K562 (cell line): ENCODE results near the gene TMEM39B. TPM values are rescaled to one million over a fixed set of nuclear protein-coding genes. Genes with fewer than 3 reads are reported as not detected.

ENCODE experiments used
- ELF2 ChIP-seq: fragments of 250-450 bp; sonication (Bioruptor Pico); IDR thresholded peaks from 2 replicates; pipeline ENCODE4 v1.5.0; 2021; ENCODE audit warnings: mild to moderate bottlenecking
- FOXP1 ChIP-seq: sonication (generic); formaldehyde crosslinking; IDR thresholded peaks from 2 replicates; pipeline ENCODE4 v1.8.0; 2022; ENCODE audit warnings: mild to moderate bottlenecking, missing genetic modification reagents
- ILK ChIP-seq: fragments of 450-650 bp; IDR thresholded peaks from 2 replicates; pipeline ENCODE4 v1.6.1; 2016; ENCODE audit warnings: missing genetic modification characterization, low read depth, mild to moderate bottlenecking, missing compliant biosample characterization, moderate library complexity, borderline replicate concordance
- PTTG1 ChIP-seq: fragments of 450-650 bp; IDR thresholded peaks from 2 replicates; pipeline ENCODE4 v1.6.1; 2016; ENCODE audit warnings: low read depth, mild to moderate bottlenecking, missing genetic modification characterization, missing compliant biosample characterization
- ZBED1 ChIP-seq: IDR thresholded peaks from 2 replicates; pipeline ENCODE4 v1.6.1; 2014
- ZNF140 ChIP-seq: fragments of 250-450 bp; sonication (Bioruptor Pico); IDR thresholded peaks from 2 replicates; pipeline ENCODE4 v1.8.0; 2021; ENCODE audit warnings: moderate library complexity, mild to moderate bottlenecking, inconsistent platforms
- polyA plus RNA-seq, 8 experiments: library from polyadenylated mRNA; depleted of rRNA in 4 of 8; stranded (reverse) in 5 of 8; unstranded in 3 of 8; fragments of >200 nt; fragmentation: Nextera tagmentation in 2 of 8; fragmentation: Illumina TruSeq in 1 of 8; extraction: Ambion mirVana in 2 of 8; extraction: Trizol in 1 of 8; gene quantifications; 2 replicates each; pipeline versions ENCODE4 v1.2.1 to v1.2.3, GENCODE V29; 2011 to 2014; ENCODE audit warnings: inconsistent platforms in 1 of 8, missing spikeins in 1 of 8
- total RNA-seq, 7 experiments: library from RNA; depleted of rRNA in 6 of 7; stranded (reverse); fragments of >200 nt in 6 of 7; fragmentation: Illumina TruSeq in 2 of 7; extraction: Trizol in 2 of 7; gene quantifications; 2 replicates each; pipeline versions ENCODE4 v1.2.1 to v1.2.3, GENCODE V29; 2011 to 2021; ENCODE audit warnings: low replicate concordance in 1 of 7
- TF ChIP-seq, protein P1 (sequence below): fragments of 450-650 bp; IDR thresholded peaks from 2 replicates; pipeline ENCODE4 v1.6.1; 2017; ENCODE audit warnings: mild to moderate bottlenecking, moderate library complexity
- TF ChIP-seq, protein P2 (sequence below): fragments of 450-650 bp; IDR thresholded peaks from one replicate; pipeline ENCODE4 v1.6.1; 2018; ENCODE audit warnings: mild to moderate bottlenecking, moderate library complexity; ENCODE audit not compliant: partially characterized antibody
- TF ChIP-seq, protein P3 (sequence below), 2 experiments: IDR thresholded peaks; 2 replicates each; pipeline ENCODE4 v1.6.1; 2011; ENCODE audit warnings: borderline replicate concordance in 1 of 2, control low read depth in 1 of 2, low read depth in 1 of 2, low read length in 1 of 2, mild to moderate bottlenecking in 1 of 2, mixed read lengths in 1 of 2, moderate library complexity in 1 of 2; ENCODE audit not compliant: insufficient read depth in 1 of 2, insufficient read length in 1 of 2, poor library complexity in 1 of 2, severe bottlenecking in 1 of 2; ENCODE audit errors: extremely low read depth in 1 of 2
- TF ChIP-seq, protein P4 (sequence below): fragments of 200-800 bp; sonication (Bioruptor generic); IDR thresholded peaks from 2 replicates; pipeline ENCODE4 v1.6.1; 2017; ENCODE audit warnings: missing genetic modification characterization, missing compliant biosample characterization
- TF ChIP-seq, protein P5 (sequence below): fragments of 450-650 bp; formaldehyde crosslinking; IDR thresholded peaks from 2 replicates; pipeline ENCODE4 v1.4.0; 2020; ENCODE audit warnings: mild to moderate bottlenecking, moderate library complexity
- TF ChIP-seq, protein P6 (sequence below): fragments of 250-450 bp; sonication (Bioruptor Pico); IDR thresholded peaks from 2 replicates; pipeline ENCODE4 v1.5.0; 2021
- TF ChIP-seq, protein P7 (sequence below): fragments of 250-450 bp; sonication (Bioruptor Pico); IDR thresholded peaks from 2 replicates; pipeline ENCODE4 v1.9.0; 2021; ENCODE audit warnings: mild to moderate bottlenecking, inconsistent platforms
- TF ChIP-seq, protein P8 (sequence below): fragments of 450-650 bp; IDR thresholded peaks from 2 replicates; pipeline ENCODE4 v1.6.1; 2016

Gene TMEM39B
- total and polyA plus RNA-seq, 9 of the 15 experiments (the other 6 are each of a cell fraction or from before 2014, with no cell fraction given): 0.92 to 28.5 (median 9.7) TPM

DNA sequence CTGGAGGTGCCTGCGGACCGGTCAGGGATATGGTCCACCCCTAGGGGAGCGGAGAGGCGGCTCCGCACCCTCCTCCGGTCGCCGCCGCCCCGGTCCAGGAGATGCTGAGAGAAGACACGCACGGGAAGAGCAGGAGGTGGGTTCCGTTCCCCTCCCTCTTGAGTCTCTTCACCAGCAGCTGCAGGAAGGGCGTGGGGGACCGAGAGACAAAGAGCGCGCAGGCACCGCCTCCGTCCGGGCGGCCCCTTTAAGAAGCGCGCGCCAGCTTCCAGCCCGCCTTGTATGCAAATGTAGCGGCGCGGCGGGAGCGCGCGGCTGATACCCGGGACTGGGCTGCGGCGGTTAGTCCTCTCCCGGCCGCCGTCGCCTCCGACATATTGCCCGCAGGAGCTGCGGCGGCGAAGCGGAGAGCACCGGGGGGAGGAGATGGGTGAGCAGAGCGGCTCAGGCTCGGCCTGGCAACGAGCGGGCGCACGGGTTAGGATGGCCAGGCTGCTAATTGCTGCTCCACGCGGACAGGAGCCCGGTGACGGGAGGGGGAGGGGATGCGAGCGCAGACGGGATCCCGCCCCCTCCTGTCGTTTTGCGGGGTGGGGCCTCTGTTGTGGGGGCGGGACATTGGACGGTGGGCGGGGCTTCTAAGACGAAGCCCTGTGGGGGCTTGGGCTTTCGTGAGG lies at the start of gene TMEM39B (continued):
- TF ChIP-seq, protein P1, sequence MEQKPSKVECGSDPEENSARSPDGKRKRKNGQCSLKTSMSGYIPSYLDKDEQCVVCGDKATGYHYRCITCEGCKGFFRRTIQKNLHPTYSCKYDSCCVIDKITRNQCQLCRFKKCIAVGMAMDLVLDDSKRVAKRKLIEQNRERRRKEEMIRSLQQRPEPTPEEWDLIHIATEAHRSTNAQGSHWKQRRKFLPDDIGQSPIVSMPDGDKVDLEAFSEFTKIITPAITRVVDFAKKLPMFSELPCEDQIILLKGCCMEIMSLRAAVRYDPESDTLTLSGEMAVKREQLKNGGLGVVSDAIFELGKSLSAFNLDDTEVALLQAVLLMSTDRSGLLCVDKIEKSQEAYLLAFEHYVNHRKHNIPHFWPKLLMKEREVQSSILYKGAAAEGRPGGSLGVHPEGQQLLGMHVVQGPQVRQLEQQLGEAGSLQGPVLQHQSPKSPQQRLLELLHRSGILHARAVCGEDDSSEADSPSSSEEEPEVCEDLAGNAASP: no peak
- TF ChIP-seq, protein P2, sequence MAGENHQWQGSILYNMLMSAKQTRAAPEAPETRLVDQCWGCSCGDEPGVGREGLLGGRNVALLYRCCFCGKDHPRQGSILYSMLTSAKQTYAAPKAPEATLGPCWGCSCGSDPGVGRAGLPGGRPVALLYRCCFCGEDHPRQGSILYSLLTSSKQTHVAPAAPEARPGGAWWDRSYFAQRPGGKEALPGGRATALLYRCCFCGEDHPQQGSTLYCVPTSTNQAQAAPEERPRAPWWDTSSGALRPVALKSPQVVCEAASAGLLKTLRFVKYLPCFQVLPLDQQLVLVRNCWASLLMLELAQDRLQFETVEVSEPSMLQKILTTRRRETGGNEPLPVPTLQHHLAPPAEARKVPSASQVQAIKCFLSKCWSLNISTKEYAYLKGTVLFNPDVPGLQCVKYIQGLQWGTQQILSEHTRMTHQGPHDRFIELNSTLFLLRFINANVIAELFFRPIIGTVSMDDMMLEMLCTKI: no peak
- TF ChIP-seq FOXP1 (CRISPR knock-in tag) (peak; percentile 84), ZBED1 (no peak), ELF2 (no peak), ZNF140 (CRISPR knock-in tag) (no peak), PTTG1 (tag) (no peak), ILK (tag) (no peak)
- TF ChIP-seq, protein P3, sequence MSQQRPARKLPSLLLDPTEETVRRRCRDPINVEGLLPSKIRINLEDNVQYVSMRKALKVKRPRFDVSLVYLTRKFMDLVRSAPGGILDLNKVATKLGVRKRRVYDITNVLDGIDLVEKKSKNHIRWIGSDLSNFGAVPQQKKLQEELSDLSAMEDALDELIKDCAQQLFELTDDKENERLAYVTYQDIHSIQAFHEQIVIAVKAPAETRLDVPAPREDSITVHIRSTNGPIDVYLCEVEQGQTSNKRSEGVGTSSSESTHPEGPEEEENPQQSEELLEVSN (IDR thresholded peaks at IDR 0.05; ENCODE audit: borderline replicate concordance in 1 of 2, extremely low read depth in 1 of 2, insufficient read depth in 1 of 2, insufficient read length in 1 of 2, low read depth in 1 of 2, low read length in 1 of 2, poor library complexity in 1 of 2, severe bottlenecking in 1 of 2): peak; percentile 32 to 44
- TF ChIP-seq, protein P4, sequence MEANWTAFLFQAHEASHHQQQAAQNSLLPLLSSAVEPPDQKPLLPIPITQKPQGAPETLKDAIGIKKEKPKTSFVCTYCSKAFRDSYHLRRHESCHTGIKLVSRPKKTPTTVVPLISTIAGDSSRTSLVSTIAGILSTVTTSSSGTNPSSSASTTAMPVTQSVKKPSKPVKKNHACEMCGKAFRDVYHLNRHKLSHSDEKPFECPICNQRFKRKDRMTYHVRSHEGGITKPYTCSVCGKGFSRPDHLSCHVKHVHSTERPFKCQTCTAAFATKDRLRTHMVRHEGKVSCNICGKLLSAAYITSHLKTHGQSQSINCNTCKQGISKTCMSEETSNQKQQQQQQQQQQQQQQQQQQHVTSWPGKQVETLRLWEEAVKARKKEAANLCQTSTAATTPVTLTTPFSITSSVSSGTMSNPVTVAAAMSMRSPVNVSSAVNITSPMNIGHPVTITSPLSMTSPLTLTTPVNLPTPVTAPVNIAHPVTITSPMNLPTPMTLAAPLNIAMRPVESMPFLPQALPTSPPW: peak; percentile 93
- TF ChIP-seq, protein P5, sequence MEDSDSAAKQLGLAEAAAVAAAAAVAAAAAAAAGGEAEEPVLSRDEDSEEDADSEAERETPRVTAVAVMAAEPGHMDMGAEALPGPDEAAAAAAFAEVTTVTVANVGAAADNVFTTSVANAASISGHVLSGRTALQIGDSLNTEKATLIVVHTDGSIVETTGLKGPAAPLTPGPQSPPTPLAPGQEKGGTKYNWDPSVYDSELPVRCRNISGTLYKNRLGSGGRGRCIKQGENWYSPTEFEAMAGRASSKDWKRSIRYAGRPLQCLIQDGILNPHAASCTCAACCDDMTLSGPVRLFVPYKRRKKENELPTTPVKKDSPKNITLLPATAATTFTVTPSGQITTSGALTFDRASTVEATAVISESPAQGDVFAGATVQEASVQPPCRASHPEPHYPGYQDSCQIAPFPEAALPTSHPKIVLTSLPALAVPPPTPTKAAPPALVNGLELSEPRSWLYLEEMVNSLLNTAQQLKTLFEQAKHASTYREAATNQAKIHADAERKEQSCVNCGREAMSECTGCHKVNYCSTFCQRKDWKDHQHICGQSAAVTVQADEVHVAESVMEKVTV (CRISPR knock-in tag): 0 out of 2 replicates have a peak, but pooled peaks have one; percentile 25
- TF ChIP-seq, protein P6, sequence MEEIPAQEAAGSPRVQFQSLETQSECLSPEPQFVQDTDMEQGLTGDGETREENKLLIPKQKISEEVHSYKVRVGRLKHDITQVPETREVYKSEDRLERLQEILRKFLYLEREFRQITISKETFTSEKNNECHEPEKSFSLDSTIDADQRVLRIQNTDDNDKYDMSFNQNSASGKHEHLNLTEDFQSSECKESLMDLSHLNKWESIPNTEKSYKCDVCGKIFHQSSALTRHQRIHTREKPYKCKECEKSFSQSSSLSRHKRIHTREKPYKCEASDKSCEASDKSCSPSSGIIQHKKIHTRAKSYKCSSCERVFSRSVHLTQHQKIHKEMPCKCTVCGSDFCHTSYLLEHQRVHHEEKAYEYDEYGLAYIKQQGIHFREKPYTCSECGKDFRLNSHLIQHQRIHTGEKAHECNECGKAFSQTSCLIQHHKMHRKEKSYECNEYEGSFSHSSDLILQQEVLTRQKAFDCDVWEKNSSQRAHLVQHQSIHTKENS: no peak
- TF ChIP-seq, protein P7, sequence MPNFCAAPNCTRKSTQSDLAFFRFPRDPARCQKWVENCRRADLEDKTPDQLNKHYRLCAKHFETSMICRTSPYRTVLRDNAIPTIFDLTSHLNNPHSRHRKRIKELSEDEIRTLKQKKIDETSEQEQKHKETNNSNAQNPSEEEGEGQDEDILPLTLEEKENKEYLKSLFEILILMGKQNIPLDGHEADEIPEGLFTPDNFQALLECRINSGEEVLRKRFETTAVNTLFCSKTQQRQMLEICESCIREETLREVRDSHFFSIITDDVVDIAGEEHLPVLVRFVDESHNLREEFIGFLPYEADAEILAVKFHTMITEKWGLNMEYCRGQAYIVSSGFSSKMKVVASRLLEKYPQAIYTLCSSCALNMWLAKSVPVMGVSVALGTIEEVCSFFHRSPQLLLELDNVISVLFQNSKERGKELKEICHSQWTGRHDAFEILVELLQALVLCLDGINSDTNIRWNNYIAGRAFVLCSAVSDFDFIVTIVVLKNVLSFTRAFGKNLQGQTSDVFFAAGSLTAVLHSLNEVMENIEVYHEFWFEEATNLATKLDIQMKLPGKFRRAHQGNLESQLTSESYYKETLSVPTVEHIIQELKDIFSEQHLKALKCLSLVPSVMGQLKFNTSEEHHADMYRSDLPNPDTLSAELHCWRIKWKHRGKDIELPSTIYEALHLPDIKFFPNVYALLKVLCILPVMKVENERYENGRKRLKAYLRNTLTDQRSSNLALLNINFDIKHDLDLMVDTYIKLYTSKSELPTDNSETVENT: peak; percentile 72
- TF ChIP-seq, protein P8, sequence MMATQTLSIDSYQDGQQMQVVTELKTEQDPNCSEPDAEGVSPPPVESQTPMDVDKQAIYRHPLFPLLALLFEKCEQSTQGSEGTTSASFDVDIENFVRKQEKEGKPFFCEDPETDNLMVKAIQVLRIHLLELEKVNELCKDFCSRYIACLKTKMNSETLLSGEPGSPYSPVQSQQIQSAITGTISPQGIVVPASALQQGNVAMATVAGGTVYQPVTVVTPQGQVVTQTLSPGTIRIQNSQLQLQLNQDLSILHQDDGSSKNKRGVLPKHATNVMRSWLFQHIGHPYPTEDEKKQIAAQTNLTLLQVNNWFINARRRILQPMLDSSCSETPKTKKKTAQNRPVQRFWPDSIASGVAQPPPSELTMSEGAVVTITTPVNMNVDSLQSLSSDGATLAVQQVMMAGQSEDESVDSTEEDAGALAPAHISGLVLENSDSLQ: no peak
